DOHH2 (cell line): ENCODE measurements around the gene SYNGR2.
A peak's percentile ranks its signal among the peaks of the same experiment; 100 is the strongest.

ENCODE experiments used
- H3F3A ChIP-seq: fragments of 200-600 bp; sonication (generic), shearing (Covaris generic); 2 replicates; pipeline ENCODE4 v1.6.0; 2016; ENCODE audit warnings: antibody characterized with exemption, mild to moderate bottlenecking; ENCODE audit not compliant: control insufficient read depth, insufficient read depth
- H3K27ac ChIP-seq: fragments of 200-600 bp; sonication (generic); 2 replicates; pipeline ENCODE4 v1.5.1; 2014; ENCODE audit warnings: low read depth, mild to moderate bottlenecking, low read length, moderate library complexity
- H3K27me3 ChIP-seq: fragments of 200-600 bp; sonication (generic); 2 replicates; pipeline ENCODE4 v1.6.1; 2014; ENCODE audit warnings: mild to moderate bottlenecking, low read length, mixed read lengths; ENCODE audit not compliant: control insufficient read depth
- H3K36me3 ChIP-seq: fragments of 200-600 bp; sonication (generic); 2 replicates; pipeline ENCODE4 v1.6.1; 2014; ENCODE audit warnings: mild to moderate bottlenecking, low read length, moderate library complexity, mixed read lengths; ENCODE audit not compliant: control insufficient read depth
- H3K4me1 ChIP-seq: fragments of 200-600 bp; sonication (generic); 2 replicates; pipeline ENCODE4 v1.6.1; 2014; ENCODE audit warnings: mild to moderate bottlenecking, low read length, mixed read lengths; ENCODE audit not compliant: control insufficient read depth
- H3K4me2 ChIP-seq: fragments of 200-600 bp; sonication (generic); 2 replicates; pipeline ENCODE4 v1.6.0; 2014; ENCODE audit warnings: mild to moderate bottlenecking, low read length, moderate library complexity
- H3K4me3 ChIP-seq: fragments of 200-600 bp; sonication (generic); 2 replicates; pipeline ENCODE4 v1.5.1; 2014; ENCODE audit warnings: mild to moderate bottlenecking, low read length, mixed read lengths
- H3K79me2 ChIP-seq: fragments of 200-600 bp; sonication (generic); 2 replicates; pipeline ENCODE4 v1.6.1; 2014; ENCODE audit warnings: mild to moderate bottlenecking, low read length, mixed read lengths; ENCODE audit not compliant: control insufficient read depth
- H3K9me2 ChIP-seq: fragments of 200-600 bp; sonication (generic); replicated peaks from 2 replicates; pipeline ENCODE4 v1.6.1; 2014; ENCODE audit warnings: mild to moderate bottlenecking, low read length, mixed read lengths; ENCODE audit not compliant: control insufficient read depth
- H3K9me3 ChIP-seq: fragments of 200-600 bp; sonication (generic); 2 replicates; pipeline ENCODE4 v1.6.1; 2014; ENCODE audit warnings: antibody characterized with exemption, low read length, mixed read lengths; ENCODE audit not compliant: control insufficient read depth, insufficient read depth
- H4K20me1 ChIP-seq: fragments of 200-600 bp; sonication (generic); 2 replicates; pipeline ENCODE4 v1.6.0; 2014; ENCODE audit warnings: low read depth, mild to moderate bottlenecking, antibody characterized with exemption, low read length, moderate library complexity; ENCODE audit not compliant: control insufficient read depth, insufficient read depth
- CTCF ChIP-seq: fragments of 200-600 bp; sonication (generic); IDR thresholded peaks from one replicate; pipeline ENCODE4 v1.5.1; 2014; ENCODE audit warnings: antibody characterized with exemption, mild to moderate bottlenecking, low read depth, low read length; ENCODE audit not compliant: poor library complexity, severe bottlenecking
- EZH2phosphoT487 ChIP-seq: fragments of 200-600 bp; sonication (generic); IDR thresholded peaks from 2 replicates; pipeline ENCODE4 v1.6.1; 2017; ENCODE audit warnings: borderline replicate concordance, mild to moderate bottlenecking, antibody characterized with exemption, low read length, moderate library complexity, mixed read lengths

SYNGR2 gene

GRCh38 chr17:78179372-78179771 lies 11.0 kb downstream of the SYNGR2 start:
- TF ChIP-seq EZH2phosphoT487, result no peak
- TF ChIP-seq CTCF, result no peak
- Histone ChIP-seq H3F3A (peaks cover 10% of the 10 kb centered on the region; the same call in 1 of the 2 replicates), H3K27ac (no peak overlapping the region), H3K79me2 (peaks cover 52% of the 10 kb centered on the region), H3K4me1 (peaks cover 71% of the 10 kb centered on the region), H3K9me2 (no peaks in the 10 kb centered on the region), H3K4me2 (no peak overlapping the region), H3K27me3 (no peaks in the 10 kb centered on the region), H3K9me3 (no peaks in the 10 kb centered on the region), H4K20me1 (peaks cover 12% of the 10 kb centered on the region), H3K4me3 (no peak overlapping the region), H3K36me3 (peaks cover 96% of the 10 kb centered on the region)

- H3K27ac ChIP-seq, result no peak overlapping the region
- H3K4me1 ChIP-seq, result peaks cover 71% of the 10 kb centered on the region
- no peak overlapping the region for H3K4me3 ChIP-seq
- no peaks in the 10 kb centered on the region for H3K9me3 ChIP-seq
- no peaks in the 10 kb centered on the region for H3K27me3 ChIP-seq
- no peak for TF ChIP-seq EZH2phosphoT487
- no peak for TF ChIP-seq CTCF
- peaks cover 15% of the 10 kb centered on the region for H4K20me1 ChIP-seq
- peaks cover 10% of the 10 kb centered on the region; the same call in 1 of the 2 replicates for H3F3A ChIP-seq
- peaks cover 55% of the 10 kb centered on the region for H3K79me2 ChIP-seq
- H3K4me2 ChIP-seq, result no peak overlapping the region
- peaks cover 96% of the 10 kb centered on the region for H3K36me3 ChIP-seq
- H3K9me2 ChIP-seq, result no peaks in the 10 kb centered on the region
Measured at GRCh38 chr17:78180083-78180482, 11.7 kb downstream of the SYNGR2 start.

- peaks cover 96% of the 10 kb centered on the region for H3K36me3 ChIP-seq
- peaks cover 71% of the 10 kb centered on the region for H3K4me1 ChIP-seq
- H3K9me3 ChIP-seq, result no peaks in the 10 kb centered on the region
- no peak overlapping the region for H3K4me2 ChIP-seq
- H3K4me3 ChIP-seq, result no peak overlapping the region
- H3K9me2 ChIP-seq, result no peaks in the 10 kb centered on the region
- TF ChIP-seq CTCF (no peak), EZH2phosphoT487 (no peak)
- peaks cover 56% of the 10 kb centered on the region for H3K79me2 ChIP-seq
- H3K27me3 ChIP-seq, result no peaks in the 10 kb centered on the region
- H3F3A ChIP-seq, result peaks cover 10% of the 10 kb centered on the region; the same call in 1 of the 2 replicates
- H4K20me1 ChIP-seq, result peaks cover 19% of the 10 kb centered on the region
- 0 out of 2 replicates have a peak overlapping the region, but pooled peaks have one; percentile 6 for H3K27ac ChIP-seq
Measured at GRCh38 chr17:78180508-78180907, 12.1 kb downstream of the SYNGR2 start.
